Fibroblast of upper back skin (primary cell): Measurements from ENCODE around the gene HMX2.

ENCODE experiments used
- DNase-seq: peaks from one replicate; pipeline ENCODE4 v3.0.0-alpha.2; 2013

Gene HMX2

GRCh38 chr10:123139521-123140163 lies 8.3 kb upstream of the HMX2 start:
- DNase-seq: no peak

- DNase-seq: no peak
Observed at GRCh38 chr10:123140164-123140982, 7.6 kb upstream of the HMX2 start.

GRCh38 chr10:123140983-123141390 lies 6.9 kb upstream of the HMX2 start:
- DNase-seq: no peak

- no peak for DNase-seq
Observed at GRCh38 chr10:123141791-123142700, 5.9 kb upstream of the HMX2 start.

GRCh38 chr10:123142701-123143161 lies 5.2 kb upstream of the HMX2 start:
- DNase-seq: no peak

- DNase-seq: no peak
Observed at GRCh38 chr10:123143162-123143824, 4.6 kb upstream of the HMX2 start.

GRCh38 chr10:123143825-123144168 lies 4.1 kb upstream of the HMX2 start:
- no peak for DNase-seq

GRCh38 chr10:123144697-123145541 lies 3.0 kb upstream of the HMX2 start:
- DNase-seq: no peak

GRCh38 chr10:123145542-123146012 lies 2.4 kb upstream of the HMX2 start:
- no peak for DNase-seq

- DNase-seq: no peak
Observed at GRCh38 chr10:123146013-123146893, 1.7 kb upstream of the HMX2 start.

- no peak for DNase-seq
Observed at GRCh38 chr10:123146894-123147634, 872 bp upstream of the HMX2 start.

GRCh38 chr10:123148414-123149161 lies 652 bp downstream of the HMX2 start:
- DNase-seq: no peak

GRCh38 chr10:123149162-123149567 lies 1.2 kb downstream of the HMX2 start:
- DNase-seq: no peak

GRCh38 chr10:123149568-123150270 lies 1.8 kb downstream of the HMX2 start:
- no peak for DNase-seq

GRCh38 chr10:123150271-123150985 lies 2.5 kb downstream of the HMX2 start:
- no peak for DNase-seq

GRCh38 chr10:123150986-123151736 lies 3.2 kb downstream of the HMX2 start:
- no peak for DNase-seq

- DNase-seq: no peak
Observed at GRCh38 chr10:123151737-123152135, 3.8 kb downstream of the HMX2 start.
